Smooth muscle cell (in vitro differentiated cells): Measurements from ENCODE around the gene EPHA7. TPM values are rescaled to one million over a fixed set of nuclear protein-coding genes. Genes with fewer than 3 reads are reported as not detected.

ENCODE experiments used
- DNase-seq: peaks from one replicate; lab custom pipeline; 2025; ENCODE audit not compliant: unreplicated experiment; lab: John Stamatoyannopoulos, UW
- H2AFZ ChIP-seq: fragments of 200-600 bp; sonication (generic); 2 replicates; pipeline ENCODE4 v1.6.0; 2016; ENCODE audit warnings: antibody characterized with exemption, low read depth, mild to moderate bottlenecking
- H3F3A ChIP-seq: fragments of 200-600 bp; sonication (generic); 2 replicates; pipeline ENCODE4 v1.6.0; 2017; ENCODE audit warnings: antibody characterized with exemption, low read depth
- H3K27ac ChIP-seq: fragments of 200-600 bp; sonication (generic); 2 replicates; pipeline ENCODE4 v1.5.1; 2016; ENCODE audit warnings: low read depth, mild to moderate bottlenecking
- H3K27me3 ChIP-seq: fragments of 200-600 bp; sonication (generic); 2 replicates; pipeline ENCODE4 v1.6.1; 2016; ENCODE audit warnings: low read depth, mild to moderate bottlenecking
- H3K36me3 ChIP-seq: fragments of 200-600 bp; sonication (generic); 2 replicates; pipeline ENCODE4 v1.5.1; 2016; ENCODE audit warnings: low read depth
- H3K4me1 ChIP-seq: fragments of 200-600 bp; sonication (generic); 2 replicates; pipeline ENCODE4 v1.5.1; 2016; ENCODE audit warnings: low read depth
- H3K4me2 ChIP-seq: fragments of 200-600 bp; sonication (generic); 2 replicates; pipeline ENCODE4 v1.6.0; 2016; ENCODE audit warnings: mild to moderate bottlenecking
- H3K4me3 ChIP-seq: fragments of 200-600 bp; sonication (generic); 2 replicates; pipeline ENCODE4 v1.5.1; 2016; ENCODE audit warnings: mild to moderate bottlenecking
- H3K79me2 ChIP-seq: fragments of 200-600 bp; sonication (generic); 2 replicates; pipeline ENCODE4 v1.6.0; 2016; ENCODE audit warnings: low read depth, mild to moderate bottlenecking
- H3K9ac ChIP-seq: fragments of 200-600 bp; sonication (generic); 2 replicates; pipeline ENCODE4 v1.6.0; 2016; ENCODE audit warnings: low read depth
- H3K9me3 ChIP-seq: fragments of 200-600 bp; sonication (generic); replicated peaks from 2 replicates; pipeline ENCODE4 v1.5.1; 2016; ENCODE audit warnings: low read depth
- H4K20me1 ChIP-seq: fragments of 200-600 bp; sonication (generic); 2 replicates; pipeline ENCODE4 v1.6.0; 2016; ENCODE audit warnings: low read depth
- CTCF ChIP-seq: fragments of 200-600 bp; sonication (generic); IDR thresholded peaks from 2 replicates; pipeline ENCODE4 v1.5.1; 2017; ENCODE audit warnings: borderline replicate concordance, mild to moderate bottlenecking, antibody characterized with exemption; ENCODE audit not compliant: insufficient read depth, poor library complexity, severe bottlenecking
- WGBS: methylation state at CpG from one replicate; pipeline ENCODE4 v1.1.7; 2016; ENCODE audit warnings: low lambda C conversion rate; 5-methylcytosine and 5-hydroxymethylcytosine counted together
- polyA plus RNA-seq: library from polyadenylated mRNA; unstranded; fragments of >200 nt; fragmentation: Nextera tagmentation; extraction: Ambion mirVana; gene quantifications from 2 replicates; pipeline ENCODE4 v1.2.1, GENCODE V29; 2016
- total RNA-seq: library from RNA; depleted of rRNA; stranded (reverse); fragments of >200 nt; gene quantifications from 2 replicates; pipeline ENCODE4 v1.2.3, GENCODE V29; 2014

EPHA7 gene
- total and polyA plus RNA-seq, 2 experiments from 2014 or later: 2.0 to 6.2 TPM

- peaks cover 8% of the 10 kb centered on the region for H3K79me2 ChIP-seq
- H3K36me3 ChIP-seq: no peaks in the 10 kb centered on the region
- H3K27me3 ChIP-seq: no peaks in the 10 kb centered on the region
- H4K20me1 ChIP-seq: no peaks in the 10 kb centered on the region
- H3K4me1 ChIP-seq: peaks cover 10% of the 10 kb centered on the region
- no peak overlapping the region for H2AFZ ChIP-seq
- no peak for TF ChIP-seq CTCF
- no peak overlapping the region for H3K4me2 ChIP-seq
- H3K4me3 ChIP-seq: no peak overlapping the region
- H3K27ac ChIP-seq: no peak overlapping the region
- H3F3A ChIP-seq: no peaks in the 10 kb centered on the region
- H3K9me3 ChIP-seq: no peaks in the 10 kb centered on the region
- DNase-seq: no peak
- WGBS: 91% methylated on average over 3 of the region's 3 CpGs
- H3K9ac ChIP-seq: no peak overlapping the region
Observed at GRCh38 chr6:93403390-93403789, 16.0 kb downstream of the EPHA7 start.

GRCh38 chr6:93398723-93399122 lies 20.6 kb downstream of the EPHA7 start:
- H3F3A ChIP-seq: no peaks in the 10 kb centered on the region
- peak overlapping the region; percentile 90 for H2AFZ ChIP-seq
- H3K79me2 ChIP-seq: peaks cover 5% of the 10 kb centered on the region
- no peaks in the 10 kb centered on the region for H4K20me1 ChIP-seq
- H3K27me3 ChIP-seq: no peaks in the 10 kb centered on the region
- TF ChIP-seq CTCF: no peak
- H3K4me2 ChIP-seq: peak overlapping the region; percentile 10
- no peak overlapping the region for H3K27ac ChIP-seq
- H3K9ac ChIP-seq: no peak overlapping the region
- WGBS: 30% methylated on average over 1 of the region's 1 CpG
- H3K4me3 ChIP-seq: no peak overlapping the region
- no peaks in the 10 kb centered on the region for H3K36me3 ChIP-seq
- peaks cover 4% of the 10 kb centered on the region for H3K4me1 ChIP-seq
- DNase-seq: no peak
- no peaks in the 10 kb centered on the region for H3K9me3 ChIP-seq

GRCh38 chr6:93394471-93394870 lies 24.9 kb downstream of the EPHA7 start:
- 81% methylated on average over 2 of the region's 2 CpGs for WGBS
- H3K4me1 ChIP-seq: peaks cover 10% of the 10 kb centered on the region
- peaks cover 22% of the 10 kb centered on the region for H3K79me2 ChIP-seq
- no peak for DNase-seq
- TF ChIP-seq CTCF: no peak
- no peaks in the 10 kb centered on the region for H3K36me3 ChIP-seq
- no peak overlapping the region for H3K27ac ChIP-seq
- no peaks in the 10 kb centered on the region for H3K27me3 ChIP-seq
- no peaks in the 10 kb centered on the region for H3F3A ChIP-seq
- no peak overlapping the region for H3K4me2 ChIP-seq
- no peak overlapping the region for H2AFZ ChIP-seq
- no peak overlapping the region for H3K4me3 ChIP-seq
- no peaks in the 10 kb centered on the region for H3K9me3 ChIP-seq
- H4K20me1 ChIP-seq: no peaks in the 10 kb centered on the region
- H3K9ac ChIP-seq: no peak overlapping the region

GRCh38 chr6:93393554-93394074 lies 25.7 kb downstream of the EPHA7 start:
- Histone ChIP-seq H3K27me3 (no peaks in the 10 kb centered on the region), H3K79me2 (peaks cover 24% of the 10 kb centered on the region), H2AFZ (no peak overlapping the region), H3K4me2 (no peak overlapping the region), H3K27ac (no peak overlapping the region), H4K20me1 (no peaks in the 10 kb centered on the region), H3K4me3 (no peak overlapping the region), H3K4me1 (peaks cover 10% of the 10 kb centered on the region), H3K9me3 (no peaks in the 10 kb centered on the region), H3K9ac (no peak overlapping the region), H3F3A (no peaks in the 10 kb centered on the region), H3K36me3 (no peaks in the 10 kb centered on the region)
- TF ChIP-seq CTCF: no peak
- WGBS: 89% methylated on average over 3 of the region's 3 CpGs
- DNase-seq: no peak
